Activated T-cell treated with anti-CD3 and anti-CD28 coated beads, Interleukin-2, amount 50 U/mL, for 48 hours (primary cell): ENCODE measurements around the gene SLC20A1.
"Not testable (repeated sequence)": the region's sequence is repeated elsewhere in the genome, so short reads cannot be mapped to it uniquely, and the experiment has no call there.

Experiments
- DNase-seq, 2 experiments: peaks; one replicate each; pipeline ENCODE4 v3.0.0-alpha.2; 2020

Gene SLC20A1

DNA sequence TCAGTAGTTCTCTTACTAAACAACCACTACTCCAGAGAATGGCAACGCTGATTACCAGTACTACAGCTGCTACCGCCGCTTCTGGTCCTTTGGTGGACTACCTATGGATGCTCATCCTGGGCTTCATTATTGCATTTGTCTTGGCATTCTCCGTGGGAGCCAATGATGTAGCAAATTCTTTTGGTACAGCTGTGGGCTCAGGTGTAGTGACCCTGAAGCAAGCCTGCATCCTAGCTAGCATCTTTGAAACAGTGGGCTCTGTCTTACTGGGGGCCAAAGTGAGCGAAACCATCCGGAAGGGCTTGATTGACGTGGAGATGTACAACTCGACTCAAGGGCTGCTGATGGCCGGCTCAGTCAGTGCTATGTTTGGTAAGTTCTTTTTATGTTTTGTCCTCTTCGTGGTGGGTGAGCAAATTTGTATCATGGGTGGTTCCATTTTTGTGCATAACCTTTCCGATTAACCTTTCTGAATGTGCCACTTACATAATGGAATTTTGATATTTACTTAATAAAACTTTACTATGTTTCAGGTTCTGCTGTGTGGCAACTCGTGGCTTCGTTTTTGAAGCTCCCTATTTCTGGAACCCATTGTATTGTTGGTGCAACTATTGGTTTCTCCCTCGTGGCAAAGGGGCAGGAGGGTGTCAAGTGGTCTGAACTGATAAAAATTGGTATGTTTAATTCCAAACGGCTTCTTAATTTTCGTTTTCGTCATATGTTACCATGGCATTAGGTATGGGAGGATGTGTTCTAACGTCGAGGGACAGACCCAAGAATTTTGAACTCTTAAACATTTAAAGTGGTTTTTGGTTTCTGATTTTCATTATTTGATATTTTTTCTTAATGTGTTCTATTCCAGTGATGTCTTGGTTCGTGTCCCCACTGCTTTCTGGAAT is 1.3 kb downstream of the SLC20A1 start:
- peak; percentile 47 to 55 for DNase-seq

DNA sequence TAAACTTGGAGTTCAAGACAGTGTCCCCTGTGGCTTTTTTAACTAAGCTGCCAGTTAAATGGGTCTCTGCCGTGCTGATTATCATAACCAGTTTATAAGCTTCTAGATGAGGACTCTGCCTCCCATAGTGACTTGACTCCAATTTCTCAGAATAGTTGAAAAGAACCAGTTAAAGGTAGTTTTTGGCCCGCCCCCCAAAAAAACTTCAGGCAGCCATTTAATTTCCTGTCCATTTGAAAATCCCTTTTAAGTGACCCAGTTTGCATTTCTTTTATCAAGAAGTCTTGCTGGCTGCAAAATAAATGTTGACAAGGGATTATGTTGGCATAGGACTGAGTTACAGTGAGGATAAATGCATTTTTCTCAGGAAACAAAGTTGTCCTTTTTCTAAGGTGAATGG is 2.3 kb downstream of the SLC20A1 start:
- no peak for DNase-seq

DNA sequence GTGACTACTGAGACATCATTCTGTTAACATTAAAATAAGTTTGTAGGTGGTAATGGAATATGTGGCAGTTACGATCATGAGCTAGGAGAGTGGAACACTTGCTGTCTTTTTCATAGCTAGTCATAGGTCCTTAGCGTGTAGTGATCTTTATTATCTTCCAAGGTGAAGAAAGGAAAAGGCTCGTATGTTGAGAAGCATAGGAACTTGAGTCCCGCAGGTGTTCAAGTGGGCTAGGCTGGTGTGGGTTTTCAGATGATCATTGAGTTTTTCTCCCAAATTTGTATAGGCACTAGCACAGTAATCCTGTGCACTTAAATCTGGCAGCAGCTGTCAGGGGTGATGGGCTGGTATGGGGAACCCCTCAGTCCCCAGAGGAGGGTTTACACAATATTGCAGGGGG is 10.9 kb downstream of the SLC20A1 start:
- no peak for DNase-seq

DNA sequence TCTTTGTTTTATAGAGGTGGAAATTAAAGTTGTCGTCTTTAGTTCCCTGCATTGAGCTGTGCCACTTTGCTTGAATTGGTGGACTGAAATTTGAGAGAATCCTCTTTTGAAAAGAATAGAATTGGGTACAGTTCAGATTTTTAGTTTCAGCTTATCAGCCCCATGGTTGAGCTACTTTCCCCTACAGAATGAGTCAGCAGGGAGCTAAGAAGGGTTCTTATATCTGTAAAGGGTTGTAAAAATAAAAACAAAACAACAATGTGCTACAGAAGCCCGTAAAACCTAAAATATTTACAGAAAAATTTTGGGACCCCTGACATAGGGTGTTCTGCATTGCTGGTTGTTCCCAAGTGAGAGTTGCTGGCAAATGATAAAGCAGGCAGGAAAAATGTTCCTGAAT is 12.6 kb downstream of the SLC20A1 start:
- no peak for DNase-seq

DNA sequence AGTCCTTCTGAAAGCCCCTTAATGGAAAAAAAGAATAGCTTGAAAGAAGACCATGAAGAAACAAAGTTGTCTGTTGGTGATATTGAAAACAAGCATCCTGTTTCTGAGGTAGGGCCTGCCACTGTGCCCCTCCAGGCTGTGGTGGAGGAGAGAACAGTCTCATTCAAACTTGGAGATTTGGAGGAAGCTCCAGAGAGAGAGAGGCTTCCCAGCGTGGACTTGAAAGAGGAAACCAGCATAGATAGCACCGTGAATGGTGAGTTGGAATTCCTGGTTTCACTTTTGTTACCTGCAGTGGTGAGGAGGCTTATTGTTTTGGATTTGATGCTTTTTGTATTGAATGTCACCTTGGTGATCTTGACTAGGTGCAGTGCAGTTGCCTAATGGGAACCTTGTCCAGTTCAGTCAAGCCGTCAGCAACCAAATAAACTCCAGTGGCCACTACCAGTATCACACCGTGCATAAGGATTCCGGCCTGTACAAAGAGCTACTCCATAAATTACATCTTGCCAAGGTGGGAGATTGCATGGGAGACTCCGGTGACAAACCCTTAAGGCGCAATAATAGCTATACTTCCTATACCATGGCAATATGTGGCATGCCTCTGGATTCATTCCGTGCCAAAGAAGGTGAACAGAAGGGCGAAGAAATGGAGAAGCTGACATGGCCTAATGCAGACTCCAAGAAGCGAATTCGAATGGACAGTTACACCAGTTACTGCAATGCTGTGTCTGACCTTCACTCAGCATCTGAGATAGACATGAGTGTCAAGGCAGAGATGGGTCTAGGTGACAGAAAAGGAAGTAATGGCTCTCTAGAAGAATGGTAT is 13.3 kb downstream of the SLC20A1 start:
- peak in 1 of 2 experiments; percentile 14 for DNase-seq

DNA sequence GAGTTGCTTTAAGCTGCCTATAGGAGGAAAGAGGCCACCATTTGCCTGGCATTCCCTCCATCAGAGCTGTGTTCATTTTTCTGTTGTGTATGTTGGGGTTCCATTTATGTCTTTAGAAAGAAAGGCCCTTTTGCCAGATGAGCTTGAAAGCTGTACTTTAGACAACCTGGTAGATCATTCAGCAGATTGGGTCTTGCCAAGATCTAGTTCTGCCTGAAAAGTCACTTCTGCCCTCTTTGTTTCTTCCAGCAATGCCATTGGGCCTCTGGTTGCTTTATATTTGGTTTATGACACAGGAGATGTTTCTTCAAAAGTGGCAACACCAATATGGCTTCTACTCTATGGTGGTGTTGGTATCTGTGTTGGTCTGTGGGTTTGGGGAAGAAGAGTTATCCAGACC is 14.4 kb downstream of the SLC20A1 start:
- DNase-seq = peak in 1 of 2 experiments; percentile 6

DNA sequence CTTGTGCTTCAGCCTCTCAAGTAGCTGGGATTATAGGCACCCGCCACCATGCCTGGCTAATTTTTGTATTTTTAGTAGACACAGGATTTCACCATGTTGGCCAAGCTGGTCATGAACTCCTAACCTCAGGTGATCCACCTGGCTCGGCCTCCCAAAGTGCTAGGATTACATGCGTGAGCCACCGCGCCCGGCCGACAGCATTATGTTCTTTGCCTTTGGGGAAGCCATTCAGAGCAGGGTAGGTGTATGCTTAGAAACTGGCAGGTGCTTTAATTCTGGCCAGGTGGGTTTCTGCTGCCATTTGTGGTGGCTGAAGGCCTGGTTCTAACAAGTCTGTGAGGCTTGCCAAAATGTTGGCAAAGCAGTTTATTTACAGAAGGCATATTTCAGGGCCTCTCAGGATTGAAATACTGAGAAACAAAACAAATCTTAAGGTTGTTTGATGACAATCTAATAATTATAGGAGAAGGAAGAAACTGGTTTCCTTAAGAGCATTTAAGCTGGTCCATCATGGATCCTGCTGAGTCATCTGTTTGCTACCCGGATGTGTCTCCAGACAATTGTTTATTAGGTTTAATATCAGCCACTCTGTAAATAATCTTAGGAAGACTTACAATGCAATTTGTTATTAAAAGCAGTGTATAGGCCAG is 16.0 kb downstream of the SLC20A1 start:
- DNase-seq = peak in 1 of 2 experiments; percentile 10

DNA sequence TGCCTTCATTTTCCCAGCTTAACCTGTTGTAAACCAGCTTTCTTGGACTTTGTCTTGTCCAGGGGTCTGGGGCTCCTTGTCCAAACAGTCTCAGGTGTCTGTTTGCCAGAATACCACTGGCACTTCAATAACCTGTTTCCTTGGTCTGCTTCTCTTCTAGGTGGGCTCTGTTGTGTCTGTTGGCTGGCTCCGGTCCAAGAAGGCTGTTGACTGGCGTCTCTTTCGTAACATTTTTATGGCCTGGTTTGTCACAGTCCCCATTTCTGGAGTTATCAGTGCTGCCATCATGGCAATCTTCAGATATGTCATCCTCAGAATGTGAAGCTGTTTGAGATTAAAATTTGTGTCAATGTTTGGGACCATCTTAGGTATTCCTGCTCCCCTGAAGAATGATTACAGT is 17.0 kb downstream of the SLC20A1 start:
- peak in 1 of 2 experiments; percentile 12 for DNase-seq

DNA sequence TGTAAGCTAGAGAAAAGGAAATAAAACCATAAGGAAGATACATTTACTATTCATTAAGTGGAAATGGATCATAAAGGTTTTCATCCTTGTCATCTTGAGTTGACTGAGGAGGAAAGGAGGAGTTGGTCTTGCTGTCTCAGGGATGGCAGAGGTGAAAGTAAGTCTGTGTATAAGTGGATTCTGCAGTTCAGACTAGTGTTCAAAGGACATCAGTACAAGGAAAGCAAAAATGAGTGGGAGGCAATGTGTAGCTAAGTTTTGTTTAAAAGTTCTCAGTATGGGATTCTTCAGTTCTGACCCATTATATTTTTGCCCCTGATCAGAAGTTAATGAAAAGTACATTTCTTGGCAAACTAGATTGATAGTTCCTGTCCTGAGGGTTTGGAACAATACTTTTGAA is 18.9 kb downstream of the SLC20A1 start:
- no peak for DNase-seq

DNA sequence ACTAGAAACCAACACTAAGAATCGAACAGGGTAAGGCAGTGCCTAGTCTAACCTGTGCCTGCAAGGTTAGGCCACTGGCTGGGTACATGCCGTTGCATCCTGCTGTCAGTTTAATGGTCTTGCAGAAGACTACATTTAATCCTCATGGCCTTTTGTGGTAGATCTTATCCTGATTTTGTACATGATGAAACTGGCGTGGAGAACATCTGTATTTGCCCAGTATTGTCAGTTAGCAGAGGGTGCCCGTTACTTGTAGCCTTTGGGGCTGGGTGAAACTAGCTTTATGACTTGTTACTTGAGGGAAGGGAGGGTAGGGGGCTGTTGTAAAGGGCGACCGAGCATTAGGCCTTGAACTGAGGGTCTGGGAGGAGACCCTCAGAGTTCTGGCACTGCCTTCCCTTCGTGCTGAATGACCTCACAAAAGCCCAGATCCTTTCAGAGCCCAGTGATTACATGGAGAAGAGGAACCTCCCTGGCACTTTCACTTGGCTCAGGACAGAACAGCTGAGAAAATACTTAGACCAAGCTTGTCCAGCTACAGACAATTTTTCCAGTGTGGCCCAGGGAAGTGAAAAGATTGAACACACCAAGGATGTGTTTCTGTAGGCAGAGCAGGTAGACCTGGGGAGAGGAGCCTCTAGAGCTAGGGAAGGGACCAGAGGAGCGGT is 19.5 kb downstream of the SLC20A1 start:
- no peak for DNase-seq

DNA sequence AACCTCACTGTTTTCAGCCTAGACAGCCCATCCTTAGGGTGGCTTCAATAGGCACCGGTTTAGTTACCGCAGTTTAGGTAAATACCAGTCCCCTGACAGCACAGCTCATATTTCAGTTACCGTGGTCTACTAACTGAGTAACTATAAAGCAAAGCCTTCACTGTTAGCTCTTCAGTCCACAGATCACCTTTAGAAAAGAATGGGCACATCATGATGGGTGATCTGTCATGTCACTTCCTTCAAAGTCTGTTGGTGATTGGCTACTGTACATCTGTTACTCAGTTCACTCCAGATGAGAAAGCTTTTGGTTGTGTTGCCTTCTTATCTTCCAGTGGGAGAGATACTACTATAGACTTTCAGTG is 21.0 kb downstream of the SLC20A1 start:
- no peak for DNase-seq

DNA sequence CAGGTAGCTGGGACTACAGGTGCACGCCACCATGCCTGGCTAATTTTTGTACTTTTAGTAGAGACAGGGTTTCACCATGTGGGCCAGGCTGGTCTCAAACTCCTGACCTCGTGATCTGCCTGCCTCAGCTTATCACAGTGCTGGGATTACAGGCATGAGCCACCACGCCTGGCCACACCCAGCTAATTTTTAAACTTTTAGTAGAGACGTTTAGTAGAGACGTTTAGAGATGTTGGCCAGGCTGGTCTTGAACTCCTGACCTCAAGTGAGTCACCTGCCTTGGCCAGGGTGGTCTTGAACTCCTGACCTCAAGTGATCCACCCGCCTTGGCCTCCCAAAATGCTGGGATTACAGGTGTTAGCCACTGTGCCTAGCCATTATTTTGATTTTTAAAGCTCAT is 21.8 kb downstream of the SLC20A1 start:
- not testable (repeated sequence) for DNase-seq

DNA sequence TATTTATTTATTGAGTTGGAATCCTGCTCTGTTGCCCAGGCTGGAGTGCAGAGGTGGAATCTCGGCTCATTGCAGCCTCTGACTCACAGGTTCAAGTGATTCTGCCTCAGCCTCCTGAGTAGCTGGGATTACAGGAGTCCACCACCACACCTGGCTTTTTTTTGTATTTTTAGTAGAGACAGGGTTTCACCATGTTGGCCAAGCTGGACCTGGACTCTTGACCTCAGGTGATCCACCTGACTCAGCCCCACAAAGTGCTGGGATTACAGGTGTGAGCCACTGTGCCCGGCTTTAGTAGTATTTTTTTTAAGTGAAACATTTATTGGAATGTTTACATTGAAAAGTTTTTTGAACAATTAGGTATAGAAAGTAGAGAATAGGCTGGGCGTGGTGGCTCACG is 23.9 kb downstream of the SLC20A1 start:
- DNase-seq = no peak

DNA sequence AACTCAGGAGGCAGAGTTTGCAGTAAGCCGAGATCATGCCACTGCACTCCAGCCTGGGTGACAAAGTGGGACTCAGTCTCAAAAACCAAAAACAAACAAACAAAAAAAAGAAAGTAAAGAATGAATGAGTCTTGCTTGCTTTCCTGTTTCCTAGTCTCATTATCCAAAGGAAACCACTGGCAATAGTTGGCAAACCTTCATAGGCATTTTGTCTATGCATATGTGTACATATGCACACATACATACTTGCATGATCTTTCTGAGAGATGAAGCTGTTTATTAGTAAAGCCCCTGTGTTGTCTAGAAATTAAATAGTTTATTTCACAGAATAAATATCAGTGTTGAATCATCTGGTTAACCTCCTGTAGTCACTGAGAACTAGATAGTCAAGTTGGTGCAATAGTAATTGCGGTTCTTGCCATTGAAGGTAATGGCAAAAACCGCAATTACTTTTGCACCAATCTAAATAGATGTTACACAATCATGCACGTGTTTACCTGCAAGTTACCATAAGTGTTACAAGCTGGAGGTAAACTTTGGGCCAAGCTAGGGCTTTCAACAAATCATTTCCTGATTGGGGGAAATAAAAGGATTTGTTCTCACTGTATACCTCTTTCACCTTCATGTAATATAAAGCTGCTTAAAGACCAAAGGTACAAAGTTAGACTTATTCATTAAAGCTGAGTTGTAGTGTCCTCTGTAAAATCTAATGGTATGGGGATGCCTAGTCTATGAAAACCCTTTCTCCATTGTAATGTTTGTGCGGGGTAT is 24.7 kb downstream of the SLC20A1 start:
- no peak for DNase-seq

DNA sequence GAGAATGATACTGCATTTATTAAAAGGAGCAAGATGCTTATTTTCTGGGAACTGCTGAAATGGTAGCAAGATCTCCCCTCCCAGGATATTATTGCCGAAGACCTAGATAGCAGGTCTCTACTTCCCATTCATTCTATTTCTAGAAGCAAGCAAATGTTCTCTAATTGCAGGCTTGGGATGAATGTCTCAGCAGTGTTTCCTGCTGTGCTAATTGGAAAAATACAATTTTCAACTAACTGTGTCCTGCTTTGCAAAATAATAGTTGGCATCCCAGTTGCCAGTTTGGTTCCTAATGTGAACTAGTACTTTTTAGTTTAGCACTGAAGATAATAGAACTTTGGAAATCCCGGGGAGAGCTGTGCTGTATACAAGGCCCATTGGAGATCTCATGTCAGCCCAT is 26.1 kb downstream of the SLC20A1 start:
- DNase-seq = no peak

DNA sequence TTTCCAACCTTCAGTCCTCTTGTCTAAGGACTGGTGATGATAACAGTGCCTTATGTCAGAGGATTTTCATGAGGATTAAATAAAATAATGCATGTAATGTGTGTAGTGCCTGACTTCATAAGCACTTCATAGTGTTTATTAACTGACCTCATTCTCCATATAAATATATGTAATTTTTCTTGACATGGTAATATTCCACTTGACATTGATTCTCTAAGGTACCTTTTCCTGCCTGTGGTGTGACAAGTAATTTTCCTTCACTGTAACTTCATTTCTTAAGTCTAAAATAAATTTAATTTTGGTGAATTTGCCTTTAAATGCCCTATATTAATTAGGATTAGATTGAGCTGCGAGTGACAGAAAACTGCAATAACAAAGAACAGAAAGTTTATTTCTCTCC is 27.3 kb downstream of the SLC20A1 start:
- DNase-seq = no peak

DNA sequence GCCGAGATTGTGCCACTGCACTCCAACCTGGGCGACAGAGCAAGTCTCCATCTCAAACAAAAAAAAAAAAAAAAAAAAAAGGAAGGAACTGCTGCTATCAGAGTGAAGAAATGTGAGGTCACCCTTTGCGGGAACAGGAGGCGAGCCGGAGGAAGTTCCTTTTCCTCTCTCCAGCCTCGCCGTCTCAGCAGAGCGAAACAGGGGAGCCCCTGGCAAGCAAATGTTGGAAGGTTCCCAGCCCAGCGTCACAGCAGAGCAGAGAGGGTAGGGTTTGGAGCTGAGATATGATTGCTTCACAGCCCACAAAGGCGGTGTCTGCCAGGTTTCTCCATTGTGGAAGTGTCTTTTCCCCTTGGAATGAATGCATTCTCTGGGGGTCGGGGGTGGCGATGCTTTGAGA is 28.5 kb downstream of the SLC20A1 start:
- DNase-seq = no peak

DNA sequence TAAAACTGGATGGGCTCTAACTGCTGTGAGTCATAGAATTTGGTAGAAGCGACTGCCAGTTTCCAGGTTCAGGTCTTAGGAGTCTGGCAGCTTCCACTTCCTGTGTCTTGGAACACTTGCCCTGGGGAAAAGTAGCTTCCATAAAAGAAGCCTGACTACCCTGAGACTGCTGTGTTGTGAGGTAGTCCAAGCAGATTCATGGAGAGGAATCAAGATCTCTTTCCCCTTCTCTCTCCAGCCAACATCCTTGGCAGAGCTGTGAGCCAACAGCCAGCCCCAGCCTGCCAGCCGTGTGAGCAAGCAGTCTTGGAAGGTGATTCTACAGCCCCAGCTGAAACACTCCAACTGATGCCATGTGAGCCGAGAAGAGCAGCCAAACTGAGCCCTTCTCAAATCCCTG is 33.7 kb downstream of the SLC20A1 start:
- DNase-seq = no peak

DNA sequence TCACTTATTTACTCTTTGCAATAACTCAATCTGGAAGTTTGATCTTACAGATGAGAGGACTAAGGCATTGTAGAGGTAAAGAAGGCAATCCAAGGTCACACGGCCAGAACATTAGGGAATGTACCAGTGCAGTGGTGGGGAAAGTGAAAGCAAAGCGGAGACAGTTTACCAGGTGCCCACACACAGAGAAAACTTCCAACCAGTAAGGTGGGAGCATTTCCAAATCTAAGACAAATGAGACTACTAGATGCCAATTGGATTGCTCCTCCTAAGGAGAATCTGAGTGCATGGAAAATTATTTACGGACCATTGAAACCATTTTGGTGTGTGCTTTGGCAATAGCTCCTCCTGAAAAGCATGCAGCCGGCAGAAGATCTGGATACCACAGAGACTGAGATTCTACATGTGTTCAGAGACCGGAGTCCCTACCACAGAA is 34.9 kb downstream of the SLC20A1 start:
- DNase-seq = no peak

DNA sequence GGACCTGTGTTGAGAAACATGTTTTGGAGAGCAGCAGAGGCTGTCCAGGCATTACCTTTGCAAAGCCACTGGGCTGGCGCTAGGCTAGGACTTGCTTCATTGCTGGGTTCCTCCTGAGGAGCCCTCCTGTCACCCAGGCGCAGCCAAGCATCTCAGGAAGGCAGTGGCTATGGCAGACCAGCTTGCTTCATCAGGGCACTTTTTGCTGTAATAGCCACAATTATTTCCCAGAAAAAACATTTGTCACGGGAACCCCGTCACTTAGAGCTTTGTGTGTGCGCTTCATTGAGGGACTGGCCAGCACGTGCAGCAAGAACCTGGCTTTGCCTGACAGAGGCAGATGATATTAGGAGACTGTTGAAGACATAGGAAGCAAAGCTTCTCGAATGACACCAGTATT is 36.4 kb downstream of the SLC20A1 start:
- DNase-seq = no peak

DNA sequence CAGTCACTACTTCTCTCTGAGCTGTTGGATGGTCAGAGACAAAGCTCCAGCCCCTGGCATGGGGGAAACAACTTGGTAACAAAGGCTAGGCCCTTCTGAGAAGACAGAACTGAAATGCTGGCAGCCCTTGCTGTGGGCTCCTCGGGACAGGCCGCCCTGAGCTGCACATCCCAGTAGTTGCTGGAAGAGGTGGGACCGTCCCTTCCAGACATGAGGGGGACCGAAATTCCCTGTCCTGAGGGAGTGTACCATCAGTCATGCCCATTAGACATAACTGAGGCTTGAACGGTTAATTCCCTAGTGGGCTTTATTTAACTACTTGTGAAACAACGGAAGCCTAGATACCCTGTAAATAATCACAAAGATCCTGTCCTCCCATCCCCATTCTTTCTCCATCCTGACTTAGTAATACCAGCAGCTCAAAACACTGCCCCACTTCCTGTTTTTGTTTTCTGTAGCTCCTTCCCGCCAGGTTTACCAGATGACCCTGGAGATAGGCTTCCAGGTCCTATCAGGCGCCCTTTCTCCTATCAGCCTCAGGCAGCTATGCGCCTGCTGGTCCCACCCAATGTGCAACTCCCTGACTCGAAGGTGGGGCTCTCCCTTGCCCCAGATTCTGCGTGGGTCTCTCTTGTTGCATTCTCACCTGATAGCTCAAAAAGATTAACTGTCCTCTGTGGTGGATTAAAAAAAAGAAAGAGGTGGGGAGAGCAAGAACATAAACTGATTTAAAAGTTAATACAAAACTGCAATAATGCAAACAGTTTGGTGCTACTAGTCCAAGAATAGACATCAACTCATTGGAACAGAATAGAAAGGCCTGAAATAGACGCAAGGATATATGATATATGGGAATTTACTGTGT is 38.0 kb downstream of the SLC20A1 start:
- no peak for DNase-seq
